Astrocyte (in vitro differentiated cells and primary cell): ENCODE data around the gene MYO5A.

ENCODE experiments used
- EZH2 ChIP-seq: IDR thresholded peaks from 2 replicates; pipeline ENCODE4 v1.6.1; 2012; ENCODE audit warnings: mild to moderate bottlenecking, low read length, inconsistent platforms; ENCODE audit not compliant: insufficient read depth
- TF ChIP-seq, protein P1 (sequence below): IDR thresholded peaks from 2 replicates; pipeline ENCODE4 v1.5.1; 2011; ENCODE audit warnings: low read depth, mild to moderate bottlenecking, inconsistent platforms, low read length, moderate library complexity; ENCODE audit not compliant: insufficient read depth

- TF ChIP-seq, protein P1, sequence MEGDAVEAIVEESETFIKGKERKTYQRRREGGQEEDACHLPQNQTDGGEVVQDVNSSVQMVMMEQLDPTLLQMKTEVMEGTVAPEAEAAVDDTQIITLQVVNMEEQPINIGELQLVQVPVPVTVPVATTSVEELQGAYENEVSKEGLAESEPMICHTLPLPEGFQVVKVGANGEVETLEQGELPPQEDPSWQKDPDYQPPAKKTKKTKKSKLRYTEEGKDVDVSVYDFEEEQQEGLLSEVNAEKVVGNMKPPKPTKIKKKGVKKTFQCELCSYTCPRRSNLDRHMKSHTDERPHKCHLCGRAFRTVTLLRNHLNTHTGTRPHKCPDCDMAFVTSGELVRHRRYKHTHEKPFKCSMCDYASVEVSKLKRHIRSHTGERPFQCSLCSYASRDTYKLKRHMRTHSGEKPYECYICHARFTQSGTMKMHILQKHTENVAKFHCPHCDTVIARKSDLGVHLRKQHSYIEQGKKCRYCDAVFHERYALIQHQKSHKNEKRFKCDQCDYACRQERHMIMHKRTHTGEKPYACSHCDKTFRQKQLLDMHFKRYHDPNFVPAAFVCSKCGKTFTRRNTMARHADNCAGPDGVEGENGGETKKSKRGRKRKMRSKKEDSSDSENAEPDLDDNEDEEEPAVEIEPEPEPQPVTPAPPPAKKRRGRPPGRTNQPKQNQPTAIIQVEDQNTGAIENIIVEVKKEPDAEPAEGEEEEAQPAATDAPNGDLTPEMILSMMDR, result no peak
- TF ChIP-seq EZH2, result no peak
Observed at GRCh38 chr15:52301265-52301847, 227.3 kb downstream of the MYO5A start.
